HepG2 (cell line): ENCODE data around the gene TAF3. TPM values are rescaled to one million over a fixed set of nuclear protein-coding genes. Genes with fewer than 3 reads are reported as not detected.
A peak's percentile ranks its signal among the peaks of the same experiment; 100 is the strongest.

ENCODE experiments used
- FOXC1 ChIP-seq: sonication (generic); formaldehyde crosslinking; IDR thresholded peaks from 2 replicates; pipeline ENCODE4 v1.8.0; 2022; ENCODE audit warnings: mild to moderate bottlenecking, missing genetic modification reagents, borderline replicate concordance
- KLF16 ChIP-seq, 2 experiments: sonication (generic) in 1 of 2; formaldehyde crosslinking in 1 of 2; IDR thresholded peaks; 2 replicates each; pipeline versions ENCODE4 v1.6.1 to v1.8.0; 2016 to 2023; ENCODE audit warnings: missing genetic modification reagents in 2 of 2, missing compliant biosample characterization in 1 of 2
- KMT2A ChIP-seq: sonication (generic); formaldehyde crosslinking; IDR thresholded peaks from 2 replicates; pipeline ENCODE4 v1.4.0; 2020; ENCODE audit warnings: missing genetic modification reagents
- KMT2B ChIP-seq: IDR thresholded peaks from 2 replicates; pipeline ENCODE4 v1.6.1; 2016; ENCODE audit warnings: missing genetic modification reagents, missing compliant biosample characterization
- MAF1 ChIP-seq: sonication (generic); formaldehyde crosslinking; IDR thresholded peaks from 2 replicates; pipeline ENCODE4 v1.5.0; 2020; ENCODE audit warnings: missing genetic modification reagents, borderline replicate concordance
- MAFG ChIP-seq: sonication (generic); formaldehyde crosslinking; IDR thresholded peaks from 2 replicates; pipeline ENCODE4 v1.5.1; 2020; ENCODE audit warnings: mild to moderate bottlenecking, missing genetic modification reagents
- MBNL3 ChIP-seq: fragments of 250-450 bp; sonication (Bioruptor Pico); conservative IDR thresholded peaks from 2 replicates; pipeline ENCODE4 v1.8.0; 2022; ENCODE audit warnings: mild to moderate bottlenecking, inconsistent platforms
- MEIS1 ChIP-seq: sonication (generic); formaldehyde crosslinking; IDR thresholded peaks from 2 replicates; pipeline ENCODE4 v1.9.0; 2021; ENCODE audit warnings: mild to moderate bottlenecking, missing genetic modification reagents, moderate library complexity, borderline replicate concordance
- NFE2L1 ChIP-seq: sonication (generic); formaldehyde crosslinking; IDR thresholded peaks from 2 replicates; pipeline ENCODE4 v1.4.0; 2020; ENCODE audit warnings: missing genetic modification reagents, mild to moderate bottlenecking, borderline replicate concordance
- NFIC ChIP-seq: IDR thresholded peaks from 2 replicates; pipeline ENCODE4 v1.6.1; 2012; ENCODE audit warnings: mild to moderate bottlenecking, low read length, inconsistent platforms
- NFYB ChIP-seq: sonication (generic); formaldehyde crosslinking; IDR thresholded peaks from 2 replicates; pipeline ENCODE4 v1.4.0; 2020; ENCODE audit warnings: missing genetic modification reagents
- NR3C1 ChIP-seq: sonication (generic); formaldehyde crosslinking; IDR thresholded peaks from 2 replicates; pipeline ENCODE4 v1.4.0; 2020; ENCODE audit warnings: missing genetic modification reagents
- RNF2 ChIP-seq: fragments of 450-650 bp; conservative IDR thresholded peaks from 2 replicates; pipeline ENCODE4 v1.6.1; 2016; ENCODE audit warnings: low read depth
- SALL2 ChIP-seq: sonication (generic); formaldehyde crosslinking; IDR thresholded peaks from 2 replicates; pipeline ENCODE4 v1.8.1; 2023; ENCODE audit warnings: mild to moderate bottlenecking, missing genetic modification reagents, inconsistent platforms
- SYNCRIP ChIP-seq: fragments of 200-400 bp; formaldehyde crosslinking; IDR thresholded peaks from 2 replicates; pipeline ENCODE4 v1.6.1; 2018; ENCODE audit warnings: mild to moderate bottlenecking, low read depth, low read length; ENCODE audit not compliant: insufficient read depth
- TAF1 ChIP-seq: sonication (generic); formaldehyde crosslinking; IDR thresholded peaks from 2 replicates; pipeline ENCODE4 v1.4.0; 2020; ENCODE audit warnings: missing genetic modification reagents
- THAP8 ChIP-seq: sonication (generic); formaldehyde crosslinking; IDR thresholded peaks from 2 replicates; pipeline ENCODE4 v1.5.1; 2020; ENCODE audit warnings: missing genetic modification reagents, mild to moderate bottlenecking, borderline replicate concordance
- ZBTB4 ChIP-seq: sonication (generic); formaldehyde crosslinking; IDR thresholded peaks from 2 replicates; pipeline ENCODE4 v1.4.0; 2020; ENCODE audit warnings: missing genetic modification reagents, mild to moderate bottlenecking, borderline replicate concordance
- ZNF207 ChIP-seq: fragments of 450-650 bp; IDR thresholded peaks from 2 replicates; pipeline ENCODE4 v1.6.1; 2016; ENCODE audit warnings: antibody characterized with exemption, borderline replicate concordance
- ZNF44 ChIP-seq: sonication (generic); formaldehyde crosslinking; IDR thresholded peaks from 2 replicates; pipeline ENCODE4 v1.5.1; 2020; ENCODE audit warnings: mild to moderate bottlenecking, missing genetic modification reagents
- ZNF530 ChIP-seq: sonication (generic); formaldehyde crosslinking; IDR thresholded peaks from 2 replicates; pipeline ENCODE4 v1.5.0; 2020; ENCODE audit warnings: low read depth, mild to moderate bottlenecking, missing genetic modification reagents
- polyA plus RNA-seq, 8 experiments: library from polyadenylated mRNA; depleted of rRNA in 3 of 8; stranded (reverse) in 7 of 8; unstranded in 1 of 8; fragments of >200 nt; fragmentation: Illumina TruSeq in 4 of 8; extraction: Trizol in 4 of 8; gene quantifications; 2 replicates each; pipeline versions ENCODE4 v1.2.1 to v1.2.3, GENCODE V29; 2011 to 2016; ENCODE audit warnings: low read depth in 4 of 8, missing spikeins in 1 of 8, mixed read lengths in 1 of 8; ENCODE audit not compliant: insufficient read depth in 1 of 8
- total RNA-seq, 5 experiments: library from RNA; depleted of rRNA; stranded (reverse); fragments of >200 nt; fragmentation: Illumina TruSeq; extraction: Trizol; gene quantifications; 2 replicates each; pipeline ENCODE4 v1.2.3, GENCODE V29; 2016; ENCODE audit warnings: low read depth in 1 of 5
- TF ChIP-seq, protein P1 (sequence below): sonication (generic); formaldehyde crosslinking; IDR thresholded peaks from 2 replicates; pipeline ENCODE4 v1.5.0; 2020; ENCODE audit warnings: missing genetic modification reagents
- TF ChIP-seq, protein P2 (sequence below): sonication (generic); formaldehyde crosslinking; IDR thresholded peaks from 2 replicates; pipeline ENCODE4 v1.4.0; 2020; ENCODE audit warnings: missing genetic modification reagents
- TF ChIP-seq, protein P3 (sequence below): sonication (generic); formaldehyde crosslinking; IDR thresholded peaks from 2 replicates; pipeline ENCODE4 v1.4.0; 2020; ENCODE audit warnings: missing genetic modification reagents

Gene TAF3
- total and polyA plus RNA-seq, 2 of the 13 experiments (the other 11 are each of a cell fraction or from before 2014, with no cell fraction given) = 1.7 to 2.9 TPM

- TF ChIP-seq, protein P1, sequence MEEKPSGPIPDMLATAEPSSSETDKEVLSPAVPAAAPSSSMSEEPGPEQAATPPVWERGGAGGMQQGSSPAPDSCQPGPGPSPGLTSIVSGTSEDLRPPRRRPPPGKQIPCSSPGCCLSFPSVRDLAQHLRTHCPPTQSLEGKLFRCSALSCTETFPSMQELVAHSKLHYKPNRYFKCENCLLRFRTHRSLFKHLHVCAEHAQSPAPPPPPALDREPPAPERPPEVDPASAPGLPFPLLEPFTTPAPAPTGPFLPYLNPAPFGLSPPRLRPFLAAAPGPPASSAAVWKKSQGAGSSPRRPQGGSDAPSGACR (CRISPR knock-in tag) = 0 out of 2 replicates have a peak, but pooled peaks have one; percentile 37
- TF ChIP-seq ZNF207 = no peak
- no peak for TF ChIP-seq KMT2B (CRISPR knock-in tag)
- no peak for TF ChIP-seq THAP8 (CRISPR knock-in tag)
- no peak for TF ChIP-seq NFIC
- TF ChIP-seq ZNF44 (CRISPR knock-in tag) = no peak
- no peak for TF ChIP-seq SYNCRIP
- no peak for TF ChIP-seq ZNF530 (CRISPR knock-in tag)
- TF ChIP-seq NFYB = no peak
- no peak for TF ChIP-seq NFE2L1
- TF ChIP-seq MAFG (CRISPR knock-in tag) = no peak
- no peak for TF ChIP-seq MBNL3 (CRISPR knock-in tag)
- TF ChIP-seq ZBTB4 (CRISPR knock-in tag) = no peak
- TF ChIP-seq TAF1 = no peak
- TF ChIP-seq MAF1 (CRISPR knock-in tag) = peak; percentile 33; the same call in 1 of the 2 replicates
- peak in 1 of 2 experiments; percentile 61; a peak in 1 of 4 replicates for TF ChIP-seq KLF16 (CRISPR knock-in tag; IDR thresholded peaks at IDR 0.05)
- TF ChIP-seq, protein P2, sequence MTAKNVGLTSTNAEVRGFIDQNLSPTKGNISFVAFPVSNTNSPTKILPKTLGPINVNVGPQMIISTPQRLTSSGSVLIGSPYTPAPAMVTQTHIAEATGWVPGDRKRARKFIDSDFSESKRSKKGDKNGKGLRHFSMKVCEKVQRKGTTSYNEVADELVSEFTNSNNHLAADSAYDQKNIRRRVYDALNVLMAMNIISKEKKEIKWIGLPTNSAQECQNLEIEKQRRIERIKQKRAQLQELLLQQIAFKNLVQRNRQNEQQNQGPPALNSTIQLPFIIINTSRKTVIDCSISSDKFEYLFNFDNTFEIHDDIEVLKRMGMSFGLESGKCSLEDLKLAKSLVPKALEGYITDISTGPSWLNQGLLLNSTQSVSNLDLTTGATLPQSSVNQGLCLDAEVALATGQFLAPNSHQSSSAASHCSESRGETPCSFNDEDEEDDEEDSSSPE (CRISPR knock-in tag) = peak; percentile 89
- peak; percentile 56; the same call in 1 of the 2 replicates for TF ChIP-seq KMT2A (CRISPR knock-in tag)
- TF ChIP-seq RNF2 = peak; percentile 94
- peak; percentile 64; the same call in 1 of the 2 replicates for TF ChIP-seq FOXC1
- no peak for TF ChIP-seq NR3C1
- no peak for TF ChIP-seq SALL2 (CRISPR knock-in tag)
- TF ChIP-seq, protein P3, sequence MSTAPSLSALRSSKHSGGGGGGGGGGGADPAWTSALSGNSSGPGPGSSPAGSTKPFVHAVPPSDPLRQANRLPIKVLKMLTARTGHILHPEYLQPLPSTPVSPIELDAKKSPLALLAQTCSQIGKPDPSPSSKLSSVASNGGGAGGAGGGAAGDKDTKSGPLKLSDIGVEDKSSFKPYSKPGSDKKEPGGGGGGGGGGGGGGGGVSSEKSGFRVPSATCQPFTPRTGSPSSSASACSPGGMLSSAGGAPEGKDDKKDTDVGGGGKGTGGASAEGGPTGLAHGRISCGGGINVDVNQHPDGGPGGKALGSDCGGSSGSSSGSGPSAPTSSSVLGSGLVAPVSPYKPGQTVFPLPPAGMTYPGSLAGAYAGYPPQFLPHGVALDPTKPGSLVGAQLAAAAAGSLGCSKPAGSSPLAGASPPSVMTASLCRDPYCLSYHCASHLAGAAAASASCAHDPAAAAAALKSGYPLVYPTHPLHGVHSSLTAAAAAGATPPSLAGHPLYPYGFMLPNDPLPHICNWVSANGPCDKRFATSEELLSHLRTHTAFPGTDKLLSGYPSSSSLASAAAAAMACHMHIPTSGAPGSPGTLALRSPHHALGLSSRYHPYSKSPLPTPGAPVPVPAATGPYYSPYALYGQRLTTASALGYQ (CRISPR knock-in tag) = peak; percentile 97
- TF ChIP-seq MEIS1 = no peak
Observed at GRCh38 chr10:8050556-8051108, 232.3 kb downstream of the TAF3 start (continued).
